NAMALWA (cell line): ENCODE measurements around the gene TSPAN11.

Experiments
- DNase-seq: peaks from one replicate; pipeline ENCODE4 v3.0.0-alpha.2; 2015; ENCODE audit warnings: low spot score

Gene TSPAN11

DNA sequence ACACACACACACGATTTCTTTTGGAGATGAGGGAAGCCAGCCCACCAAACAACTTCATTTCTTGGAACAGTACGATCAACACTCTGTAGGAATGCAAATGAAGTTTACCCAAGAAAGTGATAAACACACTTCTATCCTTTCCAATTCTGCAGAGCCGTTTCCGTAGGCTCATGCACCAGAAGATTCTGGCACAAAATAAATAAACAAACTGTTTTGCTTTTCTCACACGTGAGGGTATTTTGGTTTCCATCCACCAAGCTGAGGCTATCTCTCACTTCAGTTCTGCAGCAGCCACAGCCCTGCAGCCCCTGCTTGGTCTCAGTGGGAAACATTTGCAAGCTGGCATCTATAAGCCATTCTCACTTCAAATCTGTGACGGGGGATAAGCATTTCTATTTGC lies 15.3 kb upstream of the TSPAN11 start:
- DNase-seq, result no peak

DNA sequence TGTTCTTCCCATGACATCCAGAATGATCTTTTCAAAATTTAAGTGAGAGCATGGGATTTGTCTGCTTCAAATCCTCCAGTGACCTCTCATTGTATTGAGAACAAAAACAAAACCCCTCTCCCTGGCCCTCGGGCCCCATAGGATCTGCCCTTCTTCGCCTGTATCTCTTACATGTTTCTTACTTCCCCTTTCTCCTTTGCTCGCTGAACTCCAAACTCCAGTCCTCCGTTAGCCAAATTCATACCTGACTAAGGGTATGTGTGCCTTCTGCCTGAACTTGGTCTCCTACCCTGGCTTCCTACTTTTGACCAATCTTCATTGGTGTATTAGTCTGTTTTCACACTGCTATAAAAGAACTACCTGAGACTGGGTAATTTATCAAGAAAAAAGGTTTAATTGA lies 13.2 kb upstream of the TSPAN11 start:
- DNase-seq, result no peak

DNA sequence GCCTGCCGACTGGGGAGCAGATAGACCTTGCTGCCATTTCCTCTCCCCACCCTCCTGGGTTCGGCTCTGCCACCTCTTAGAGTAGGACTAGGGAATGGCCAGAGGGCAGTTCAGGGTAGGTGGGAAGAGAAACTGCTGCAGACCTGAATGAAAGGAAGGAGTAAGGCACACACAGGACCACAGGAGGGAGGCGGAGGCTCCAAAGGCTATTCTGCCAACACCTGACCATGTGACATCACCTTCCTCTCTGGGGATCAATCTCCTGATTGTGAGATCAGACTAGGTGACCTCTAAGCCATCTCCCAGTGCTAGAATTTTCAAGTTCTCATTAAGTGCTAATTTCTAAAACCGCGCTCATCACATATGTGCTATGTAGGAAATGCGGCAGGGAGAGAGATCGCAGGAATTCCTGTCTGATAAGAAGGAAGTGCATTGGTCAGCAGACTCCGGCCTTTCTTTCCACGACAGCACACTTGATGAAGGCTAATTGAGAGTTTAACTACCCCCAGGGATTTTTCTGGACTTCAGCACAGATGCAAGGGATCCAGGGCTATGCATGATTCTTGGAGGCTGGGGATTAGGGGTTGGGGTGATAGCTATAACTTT lies 11.5 kb upstream of the TSPAN11 start:
- no peak for DNase-seq

DNA sequence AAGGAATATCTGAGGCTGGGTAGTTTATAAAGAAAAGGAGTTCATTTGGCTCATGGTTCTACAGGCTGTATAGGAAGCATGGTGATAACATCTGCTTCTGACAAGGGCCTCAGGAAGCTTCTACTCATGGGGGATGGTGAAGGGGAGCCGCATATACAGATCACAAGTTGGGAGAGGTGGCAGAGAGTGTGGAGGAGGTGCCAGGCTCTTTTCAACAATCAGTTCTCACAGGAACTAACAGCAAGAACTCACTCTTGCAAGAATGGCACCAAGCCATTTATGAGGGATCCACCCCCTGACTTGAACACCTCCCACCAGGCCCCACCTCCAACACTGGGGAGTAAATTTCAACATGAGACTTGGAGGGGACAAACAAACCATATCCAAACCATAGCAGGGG lies 3.5 kb upstream of the TSPAN11 start:
- DNase-seq, result no peak

DNA sequence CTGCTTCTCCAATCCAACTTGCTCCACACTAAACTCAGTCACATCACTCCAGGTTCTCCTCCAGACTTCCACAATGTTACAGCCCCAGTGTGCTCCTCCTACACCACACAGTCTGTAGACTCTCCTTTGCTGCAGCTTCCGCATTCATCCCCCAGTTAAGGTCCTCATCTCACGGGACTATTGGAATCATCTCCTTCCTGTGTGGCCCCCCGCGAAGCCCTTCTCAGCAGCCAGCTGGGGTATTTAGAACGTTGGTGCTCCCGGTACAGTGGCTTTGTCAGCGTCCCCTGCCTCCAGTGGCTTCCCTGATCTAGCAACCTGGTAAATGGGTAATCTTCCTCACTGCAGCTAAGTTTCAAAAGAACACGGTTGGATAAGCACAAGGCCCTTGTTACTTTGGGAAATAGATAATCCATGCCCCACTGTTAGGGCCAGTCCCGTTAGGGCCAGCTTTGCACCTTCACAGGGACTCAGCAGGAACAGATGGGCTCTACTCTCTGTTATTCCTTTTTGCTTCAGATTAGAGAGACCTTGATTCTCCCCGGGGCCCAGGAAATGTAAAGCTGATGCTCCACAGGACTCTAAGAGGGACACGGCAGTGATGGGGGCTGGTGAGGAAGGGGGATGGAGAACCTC lies 823 bp upstream of the TSPAN11 start:
- no peak for DNase-seq

DNA sequence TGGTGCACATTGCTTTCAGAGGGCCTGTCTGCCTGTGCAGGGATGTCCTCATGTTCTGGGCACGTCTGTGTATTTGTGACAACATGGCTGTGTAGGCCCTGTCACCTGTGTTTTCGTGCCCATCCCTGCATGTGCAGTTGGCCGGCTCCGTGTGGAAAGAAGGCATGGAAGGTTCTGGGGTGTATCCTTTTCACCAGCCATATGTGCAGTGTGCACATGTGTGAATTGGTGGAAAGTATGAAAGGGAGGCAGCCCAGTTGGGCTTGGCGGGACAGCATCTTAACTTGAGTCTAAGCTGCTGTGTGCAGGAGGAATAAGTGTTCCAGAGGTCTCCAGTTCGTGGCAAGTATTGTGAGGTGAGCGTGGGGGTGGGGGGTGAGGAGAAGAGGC lies 669 bp downstream of the TSPAN11 start:
- DNase-seq, result no peak

DNA sequence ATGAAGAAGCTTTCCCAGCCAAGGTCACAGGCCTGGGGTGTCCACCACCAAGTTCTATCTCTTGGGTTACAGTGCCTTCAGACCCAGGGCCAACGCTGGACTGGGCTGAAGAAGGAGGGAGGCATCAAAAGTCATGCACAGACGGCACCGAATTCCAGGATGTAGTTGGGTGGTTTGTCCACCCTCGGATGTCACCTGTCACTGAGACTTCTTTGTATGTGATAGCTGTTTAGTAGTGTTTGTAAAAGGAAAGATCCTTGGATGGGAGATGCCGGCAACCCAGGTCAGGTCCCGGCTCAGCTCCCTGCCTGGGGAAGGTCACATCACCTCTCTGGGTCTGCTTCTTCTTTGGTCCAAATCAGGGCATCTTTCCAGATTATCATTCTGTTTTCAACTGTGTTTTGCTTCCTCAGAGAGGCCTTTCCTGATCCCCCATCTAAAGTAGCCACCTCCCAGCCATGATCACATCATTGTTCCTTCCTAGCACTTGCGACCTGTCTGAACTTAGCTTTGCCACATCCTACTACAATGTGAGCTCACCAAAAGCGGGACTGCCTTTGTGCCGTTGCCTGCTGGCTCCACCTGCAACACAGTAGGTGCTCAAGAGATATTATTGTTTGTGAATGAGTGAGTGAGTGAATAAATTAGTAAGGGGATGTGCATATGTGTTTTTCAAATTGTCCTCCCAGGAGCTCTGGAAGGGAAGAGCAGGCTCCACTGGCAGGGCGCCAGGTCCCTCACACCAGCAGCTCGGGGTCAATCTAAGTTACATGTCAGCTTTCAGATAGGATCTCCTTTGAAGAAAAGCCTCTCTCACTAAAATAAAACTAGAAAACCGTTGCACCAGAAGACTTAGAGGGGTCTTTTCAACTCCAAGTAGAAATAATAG lies 2.1 kb downstream of the TSPAN11 start:
- no peak for DNase-seq

DNA sequence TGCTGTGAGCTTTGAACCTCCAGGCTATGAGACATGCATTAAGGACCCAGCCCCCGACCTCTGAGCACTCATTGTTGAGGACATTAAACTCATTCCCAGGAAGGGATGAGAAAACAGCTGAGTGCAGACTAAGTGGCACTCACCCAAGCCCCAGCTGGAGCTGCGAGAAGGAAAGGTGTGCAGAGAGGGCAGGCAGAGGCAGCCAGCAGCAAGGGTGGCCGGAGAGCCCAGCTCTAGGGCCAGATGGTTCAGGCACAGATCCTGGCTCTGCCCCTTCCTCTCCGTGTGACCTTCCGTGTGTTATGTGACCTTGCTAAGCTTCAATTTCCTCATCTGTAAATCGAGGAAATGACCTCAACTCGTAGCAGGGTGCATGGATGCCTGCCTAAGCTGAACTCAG lies 3.7 kb downstream of the TSPAN11 start:
- DNase-seq, result no peak

DNA sequence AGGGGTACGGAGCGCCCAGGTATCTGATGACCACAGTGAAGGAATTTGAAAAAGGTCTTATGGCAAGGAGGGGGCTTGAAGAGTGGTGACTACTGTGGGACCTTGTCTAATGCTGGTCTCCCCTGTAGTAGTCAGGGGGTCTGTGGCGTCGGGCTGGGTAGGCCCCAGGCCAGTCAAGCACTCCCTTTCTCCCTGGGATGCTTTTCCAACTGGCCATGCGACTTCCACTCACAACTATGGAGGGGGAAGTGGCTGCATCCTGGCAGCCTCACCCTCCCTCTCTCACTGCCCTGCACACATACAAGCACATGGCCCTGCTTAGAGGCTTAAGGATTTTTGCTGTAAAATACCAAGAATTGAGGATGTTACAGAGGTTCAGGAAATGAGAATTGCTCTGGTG lies 4.1 kb downstream of the TSPAN11 start:
- DNase-seq, result no peak

DNA sequence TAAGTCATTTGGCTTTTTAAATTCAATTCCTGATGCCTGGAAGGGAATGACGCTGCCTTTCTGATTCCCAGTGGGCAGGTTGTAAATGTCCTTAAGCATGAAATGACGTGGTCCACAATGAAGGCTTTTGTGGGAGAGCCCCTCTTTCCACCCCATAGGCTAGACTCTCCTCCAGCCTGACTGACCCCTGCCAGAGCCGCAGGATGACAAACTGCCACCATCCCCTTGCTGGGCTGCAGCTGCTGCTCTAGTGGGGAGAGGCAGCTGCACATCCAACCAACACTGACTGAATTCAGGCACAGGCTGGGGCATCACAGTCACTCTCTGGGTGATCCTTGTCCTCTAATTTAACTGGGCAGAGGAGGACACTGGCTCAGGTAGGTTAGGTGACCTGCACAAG lies 6.3 kb downstream of the TSPAN11 start:
- no peak for DNase-seq

DNA sequence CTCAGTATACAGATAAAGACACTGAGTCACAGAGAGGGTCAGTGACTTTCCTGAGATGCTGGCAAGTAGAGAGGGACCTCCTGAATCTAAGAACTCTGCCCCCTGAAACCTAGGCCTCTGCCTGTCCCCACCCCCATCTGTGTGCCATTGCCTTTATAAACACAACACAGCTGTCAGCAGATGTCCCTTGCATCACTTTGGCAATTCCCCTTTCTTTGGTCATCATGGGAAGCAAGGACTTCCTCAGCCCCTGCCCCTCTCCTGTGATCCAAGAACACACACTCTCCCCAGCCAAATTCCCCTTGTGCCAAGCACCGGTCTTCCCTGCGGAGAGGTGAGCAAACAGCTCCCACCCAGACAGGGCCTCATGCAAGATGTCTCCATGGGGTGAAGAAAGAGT lies 8.3 kb downstream of the TSPAN11 start:
- no peak for DNase-seq

DNA sequence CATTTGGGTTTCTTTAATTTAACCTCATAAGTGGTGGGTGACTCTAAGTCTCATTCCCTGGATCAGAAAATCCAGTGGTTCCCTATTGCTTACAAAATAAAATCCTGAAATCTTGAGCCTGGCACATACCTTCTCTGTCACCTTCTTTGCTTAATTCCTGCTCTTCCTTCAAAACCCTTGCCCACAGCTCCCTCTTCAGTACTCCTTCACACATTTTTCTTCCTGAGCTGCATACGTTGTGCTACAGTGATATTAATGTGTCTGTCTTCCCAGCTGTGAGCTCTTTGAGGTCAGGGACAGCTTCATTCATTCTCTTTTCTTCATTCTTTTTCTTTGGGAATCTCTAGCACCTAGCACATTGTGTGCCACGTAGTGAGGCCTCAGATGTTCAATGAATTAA lies 9.5 kb downstream of the TSPAN11 start:
- no peak for DNase-seq

DNA sequence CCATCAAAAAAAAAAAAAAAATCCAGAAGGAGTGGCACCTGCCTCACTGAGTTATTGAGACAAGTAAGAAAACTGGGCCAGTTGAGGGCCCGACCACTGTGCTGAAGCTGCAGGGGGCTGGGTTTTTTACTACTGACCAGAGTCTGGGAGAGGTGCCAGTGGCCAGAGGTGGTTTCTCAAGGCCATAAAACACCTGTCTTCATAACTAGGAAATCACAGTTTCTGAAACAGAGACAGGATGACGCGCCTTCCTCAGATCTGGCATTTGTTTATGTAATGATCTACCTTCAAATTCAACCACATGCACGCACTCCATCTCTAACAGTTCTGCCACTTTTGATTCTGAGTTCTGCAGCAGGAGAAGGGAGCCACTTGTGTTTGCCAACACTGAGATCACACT lies 12.7 kb downstream of the TSPAN11 start:
- no peak for DNase-seq

DNA sequence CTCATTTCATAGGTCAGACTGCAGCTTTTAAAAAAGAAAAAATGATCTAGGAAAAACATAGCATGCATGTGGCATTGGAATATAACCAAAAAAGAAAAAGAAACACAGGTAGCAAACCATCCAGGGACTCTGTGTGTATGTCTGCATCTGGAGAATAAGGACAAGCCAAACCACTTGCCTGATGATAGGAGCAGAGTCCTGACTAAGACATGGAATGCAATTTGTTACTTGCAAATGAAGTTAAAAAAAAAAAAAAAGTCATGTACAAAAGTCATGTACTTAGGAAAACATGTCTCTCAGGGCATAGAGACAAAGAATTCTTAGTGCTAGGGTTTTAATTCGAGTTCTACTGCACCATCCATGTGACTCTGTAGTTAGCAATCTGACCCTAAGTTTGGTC lies 15.9 kb downstream of the TSPAN11 start:
- no peak for DNase-seq

DNA sequence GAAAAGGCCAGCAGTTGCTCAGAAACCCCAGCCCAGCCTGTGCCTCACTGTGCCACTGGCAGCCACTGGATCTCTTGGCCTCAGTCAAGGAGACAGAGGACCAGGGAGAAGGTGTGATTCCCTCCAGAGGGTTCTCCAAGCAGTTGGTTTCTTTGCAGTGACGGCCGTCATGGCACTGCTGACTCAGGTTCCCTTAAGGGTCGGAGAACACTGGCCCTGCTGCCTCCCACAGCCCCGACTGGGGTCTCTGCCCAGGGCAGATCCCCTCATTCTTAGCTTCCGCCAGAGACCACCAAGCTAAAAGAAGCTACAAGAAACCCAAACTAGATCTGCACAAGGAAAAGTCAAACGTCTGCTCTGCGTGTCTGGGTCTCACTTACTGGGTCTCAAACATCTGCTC lies 16.4 kb downstream of the TSPAN11 start:
- DNase-seq, result no peak

DNA sequence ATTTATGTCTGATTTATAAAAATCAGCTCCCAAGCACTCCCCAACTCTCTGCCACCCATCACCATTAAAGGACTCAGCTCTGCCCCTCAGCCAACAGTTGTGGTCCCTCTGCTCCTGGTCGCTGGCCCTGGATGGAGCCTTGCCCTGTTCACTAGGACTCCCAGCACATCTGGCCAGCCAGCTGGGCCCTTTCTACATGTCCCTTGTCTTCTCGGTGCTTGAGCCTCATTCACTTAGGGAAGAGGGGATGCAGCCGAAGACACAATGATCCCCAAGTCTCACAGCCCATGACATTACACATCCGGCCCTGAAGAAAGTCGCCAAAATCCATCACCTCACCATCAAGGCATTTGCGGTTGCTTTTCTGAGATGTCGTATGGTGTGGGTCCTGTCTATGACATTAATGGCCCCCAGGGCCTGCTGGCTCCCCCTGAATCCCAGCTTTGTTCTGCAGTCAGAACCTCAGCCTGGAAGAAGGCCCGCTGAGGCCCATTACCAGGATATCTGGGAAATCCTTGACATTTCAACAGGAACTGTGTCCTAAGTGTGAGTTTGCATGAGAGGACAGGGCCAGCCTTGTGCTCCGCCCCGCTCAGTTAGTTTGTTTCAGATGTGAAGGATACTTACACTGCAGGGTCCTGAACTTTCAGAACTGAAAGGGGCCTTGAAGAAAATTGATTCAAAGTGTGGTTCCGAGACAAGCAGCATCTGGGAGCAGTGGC lies 19.1 kb downstream of the TSPAN11 start:
- no peak for DNase-seq

DNA sequence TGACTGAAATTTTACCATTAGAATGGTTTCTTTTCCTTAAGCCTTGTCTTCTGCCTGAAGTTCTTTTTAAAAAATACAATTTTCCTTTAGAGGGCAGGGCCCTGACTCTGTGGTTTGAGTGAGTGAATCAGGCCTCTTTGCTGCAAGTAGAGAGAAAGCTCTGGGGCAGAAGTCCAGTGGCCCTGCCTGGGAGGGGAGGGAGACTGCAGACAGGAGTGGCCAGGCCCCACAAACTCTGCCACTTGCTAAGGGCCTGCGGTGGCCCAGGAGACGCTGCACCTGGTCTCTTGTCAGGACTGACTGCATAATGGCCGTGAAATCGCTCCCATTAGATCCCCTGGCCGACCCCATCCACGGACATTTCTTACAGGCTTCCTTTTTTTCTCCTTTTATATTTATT lies 25.5 kb downstream of the TSPAN11 start:
- no peak for DNase-seq

DNA sequence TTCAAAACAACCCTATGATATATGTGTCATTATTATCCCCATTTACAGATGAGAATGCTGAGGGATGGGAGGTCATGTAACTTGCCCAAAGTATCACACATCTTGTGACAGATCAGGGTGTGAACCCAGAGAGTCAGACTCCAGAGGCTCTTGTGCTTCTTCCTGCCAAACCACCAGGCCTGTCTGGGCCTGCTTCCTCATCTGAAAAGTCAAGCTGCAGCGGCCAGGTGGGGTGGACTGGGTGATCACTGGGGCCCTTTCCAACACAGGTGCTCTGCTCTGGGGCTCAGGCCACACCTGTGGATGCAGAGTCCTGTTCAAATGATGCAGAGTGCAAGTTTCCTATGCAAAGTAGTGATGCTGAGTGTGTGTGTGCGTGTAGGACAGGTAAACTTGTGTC lies 26.7 kb downstream of the TSPAN11 start:
- no peak for DNase-seq

DNA sequence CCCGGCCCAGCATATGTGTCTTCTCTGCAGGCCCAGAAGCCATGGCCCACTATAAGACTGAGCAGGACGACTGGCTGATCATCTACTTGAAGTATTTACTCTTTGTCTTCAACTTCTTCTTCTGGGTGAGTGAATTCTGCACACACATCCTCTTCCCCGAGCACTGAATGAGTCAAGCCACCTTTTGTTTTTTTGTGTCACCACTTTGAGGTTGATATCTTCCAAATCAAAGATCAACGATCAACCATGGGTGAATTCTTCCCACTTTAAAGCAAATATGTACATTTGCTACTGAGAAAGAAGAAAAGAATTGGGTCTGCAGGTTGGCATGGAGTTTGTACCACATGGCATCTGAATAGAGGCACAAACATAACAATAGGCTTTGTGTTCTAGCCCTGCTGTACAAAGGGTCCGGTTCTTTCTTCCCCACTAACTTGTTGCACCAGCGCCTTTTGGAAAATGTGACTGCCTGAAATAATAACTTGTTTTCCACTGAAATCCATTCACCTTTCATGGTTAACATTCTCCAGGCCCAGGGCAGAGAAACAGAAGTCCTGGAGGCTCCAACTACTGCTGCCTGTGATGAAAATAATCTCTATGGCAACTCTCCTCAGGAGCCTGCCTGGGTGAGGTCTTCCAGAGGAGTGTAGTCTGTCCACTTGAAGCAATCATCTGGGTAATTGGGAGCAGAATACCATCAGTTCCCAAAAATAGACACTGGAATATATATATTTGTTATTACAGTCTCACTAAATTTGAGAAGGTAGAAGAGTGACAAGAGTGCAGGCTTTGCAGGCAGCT lies 27.6 kb downstream of the TSPAN11 start:
- no peak for DNase-seq

DNA sequence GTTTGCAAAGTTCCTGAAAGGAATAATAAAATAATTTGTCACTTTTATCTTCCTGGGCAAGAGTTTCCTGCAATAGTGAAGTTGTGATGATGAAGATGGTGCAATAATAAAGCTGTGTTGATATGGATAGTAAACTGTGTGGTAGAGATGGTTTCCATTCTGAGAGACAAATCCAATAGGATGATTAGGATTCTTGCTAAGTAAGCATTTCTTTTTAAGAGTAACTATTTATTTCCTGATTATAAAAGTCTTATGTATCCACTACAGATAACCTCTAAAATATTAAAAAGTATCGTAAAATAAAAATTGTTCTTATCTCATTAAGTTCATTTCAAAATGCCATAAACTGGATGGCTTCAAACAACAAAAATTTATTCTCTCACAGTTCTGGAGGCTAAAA lies 28.7 kb downstream of the TSPAN11 start:
- no peak for DNase-seq

DNA sequence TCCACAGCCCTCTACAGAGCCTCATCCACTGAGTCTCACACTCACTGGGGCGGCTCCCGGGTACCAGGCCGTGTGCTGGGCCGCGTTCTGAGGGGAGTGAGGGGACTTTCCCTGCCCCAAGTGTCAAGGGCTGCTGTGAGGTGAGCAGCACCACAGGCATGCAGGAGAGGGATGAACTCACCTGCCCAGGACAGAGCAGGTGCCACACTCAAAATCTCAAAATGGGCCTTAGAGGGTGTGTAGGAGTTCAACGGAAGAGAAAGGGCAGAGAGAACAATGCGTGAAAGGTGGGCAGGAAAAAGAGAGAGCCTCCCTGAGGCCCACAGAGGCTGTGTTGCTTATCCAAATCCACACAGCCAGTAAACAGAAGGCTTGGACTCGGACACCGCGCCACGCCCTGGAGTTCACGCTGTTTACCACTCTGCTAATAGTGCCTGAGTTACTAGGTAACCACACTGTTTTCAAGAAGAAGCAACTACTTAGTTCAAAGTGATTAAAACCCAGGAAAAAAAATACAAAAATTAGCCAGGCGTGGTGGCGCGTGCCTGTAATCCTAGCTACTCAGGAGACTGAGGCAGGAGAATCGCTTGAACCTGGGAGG lies 32.7 kb downstream of the TSPAN11 start:
- no peak for DNase-seq

DNA sequence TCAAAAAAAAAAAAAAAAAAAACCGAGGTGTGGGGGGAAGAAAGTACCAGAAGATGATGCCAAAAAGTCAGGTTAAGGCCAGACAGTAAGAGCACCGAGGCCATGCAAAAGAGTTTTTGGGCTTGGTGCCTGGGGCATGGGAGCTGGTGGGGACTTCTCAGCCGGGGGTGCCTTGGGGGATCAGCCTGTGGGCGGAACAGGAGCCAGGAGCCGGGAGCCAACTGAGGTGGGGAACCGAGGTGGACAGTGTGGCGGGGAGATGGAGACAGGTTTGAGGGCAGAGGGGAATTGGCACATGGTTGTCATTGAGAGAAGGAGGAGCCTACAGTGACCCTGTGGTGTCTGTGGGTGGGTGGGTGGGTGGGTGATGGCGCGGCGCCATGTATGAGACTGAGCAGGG lies 33.2 kb downstream of the TSPAN11 start:
- DNase-seq, result no peak
